Thyroid gland (tissue), 4 donors: ENCODE measurements around the gene OR2A25. TPM values are rescaled to one million over a fixed set of nuclear protein-coding genes. Genes with fewer than 3 reads are reported as not detected.

Experiments used
- DNase-seq, 2 donors: peaks; one replicate each; pipeline ENCODE4 v3.0.0-alpha.2; 2019
- H3K27ac ChIP-seq, 3 donors: fragments of 200-600 bp; sonication (generic); 1 replicate in 2 of 3; 2 replicates in 1 of 3; pipeline ENCODE4 v1.5.1; 2016 to 2019; ENCODE audit warnings: mild to moderate bottlenecking in 1 of 3, moderate library complexity in 1 of 3
- H3K27me3 ChIP-seq: fragments of 200-600 bp; sonication (generic); one replicate; pipeline ENCODE4 v1.5.1; 2019
- H3K36me3 ChIP-seq, 2 donors: fragments of 200-600 bp; sonication (generic); one replicate each; pipeline ENCODE4 v1.5.1; 2016 to 2019
- H3K4me1 ChIP-seq, 2 donors: fragments of 200-600 bp; sonication (generic); one replicate each; pipeline ENCODE4 v1.5.1; 2017 to 2019
- H3K4me3 ChIP-seq, 3 donors: fragments of 200-600 bp; sonication (generic); replicated peaks in 1 of 3; 1 replicate in 2 of 3; 2 replicates in 1 of 3; pipeline ENCODE4 v1.5.1; 2016; ENCODE audit warnings: mild to moderate bottlenecking in 1 of 3
- H3K9me3 ChIP-seq: fragments of 200-600 bp; sonication (generic); one replicate; pipeline ENCODE4 v1.5.1; 2017
- POLR2A ChIP-seq, 2 donors: fragments of 450-650 bp; IDR thresholded peaks; one replicate each; pipeline ENCODE4 v1.6.1; 2017; ENCODE audit warnings: antibody characterized with exemption in 2 of 2, mild to moderate bottlenecking in 2 of 2, moderate library complexity in 1 of 2
- WGBS, 2 donors: methylation state at CpG; one replicate each; pipeline ENCODE4 v1.1.5; 2017; 5-methylcytosine and 5-hydroxymethylcytosine counted together
- intact Hi-C: fragments of 100-400 bp; cut with DNase I; formaldehyde crosslinking; loops from one replicate; pipeline ENCODE4 v1.15.1; 2023
- small RNA-seq: library from RNA; depleted of rRNA; stranded (forward); fragments of <200 nt; gene quantifications from one replicate; pipeline ENCODE3, GENCODE V24; 2016
- total RNA-seq, 4 donors: library from RNA; depleted of rRNA; stranded (reverse); fragments of >200 nt; gene quantifications; one replicate each; pipeline ENCODE4 v1.2.3, GENCODE V29; 2016
- TF ChIP-seq, protein P1 (sequence below), 6 experiments: fragments of 200-600 bp in 3 of 6; fragments of 450-650 bp in 3 of 6; sonication (generic) in 3 of 6; IDR thresholded peaks; one replicate each; pipeline ENCODE4 v1.5.1; 2016 to 2019; ENCODE audit warnings: antibody characterized with exemption in 6 of 6, mild to moderate bottlenecking in 2 of 6, inconsistent platforms in 1 of 6, moderate library complexity in 1 of 6

Gene OR2A25
- total RNA-seq, 4 donors from 2014 or later = not detected

DNA sequence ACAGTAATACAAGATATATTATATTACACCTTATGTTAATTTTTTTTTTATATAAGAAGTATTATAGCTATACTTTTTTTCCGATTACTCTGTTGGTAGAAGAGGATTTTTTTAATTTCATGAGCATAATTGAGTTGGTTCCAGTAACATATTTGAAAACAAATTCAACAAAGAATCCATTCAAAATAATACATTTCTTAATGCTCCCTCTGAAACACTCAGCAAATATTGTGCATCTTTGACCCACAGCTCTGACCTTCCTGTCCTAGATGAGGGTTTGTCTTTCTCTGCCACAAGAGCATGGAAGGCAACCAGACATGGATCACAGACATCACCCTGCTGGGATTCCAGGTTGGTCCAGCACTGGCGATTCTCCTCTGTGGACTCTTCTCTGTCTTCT is 39.7 kb downstream of the OR2A25 start, which contains the start of gene OR2A2:
OR2A2 (plus strand) TSS at position 301 of the 400 bp plus-strand sequence; CDS start at position 301, 0 bp downstream.
- Histone ChIP-seq H3K27me3 (no peaks in the 10 kb centered on the region), H3K36me3 (no peaks in the 10 kb centered on the region), H3K4me3 (no peak within 1 kb of the TSS), H3K4me1 (no peaks in the 10 kb centered on the region), H3K27ac (no peak within 1 kb of the TSS), H3K9me3 (no peaks in the 10 kb centered on the region)
- WGBS, 2 donors = 93 to 97% methylated on average over 2 of the region's 2 CpGs
- no peak for TF ChIP-seq POLR2A (IDR thresholded peaks at IDR 0.05)
- TF ChIP-seq, protein P1, sequence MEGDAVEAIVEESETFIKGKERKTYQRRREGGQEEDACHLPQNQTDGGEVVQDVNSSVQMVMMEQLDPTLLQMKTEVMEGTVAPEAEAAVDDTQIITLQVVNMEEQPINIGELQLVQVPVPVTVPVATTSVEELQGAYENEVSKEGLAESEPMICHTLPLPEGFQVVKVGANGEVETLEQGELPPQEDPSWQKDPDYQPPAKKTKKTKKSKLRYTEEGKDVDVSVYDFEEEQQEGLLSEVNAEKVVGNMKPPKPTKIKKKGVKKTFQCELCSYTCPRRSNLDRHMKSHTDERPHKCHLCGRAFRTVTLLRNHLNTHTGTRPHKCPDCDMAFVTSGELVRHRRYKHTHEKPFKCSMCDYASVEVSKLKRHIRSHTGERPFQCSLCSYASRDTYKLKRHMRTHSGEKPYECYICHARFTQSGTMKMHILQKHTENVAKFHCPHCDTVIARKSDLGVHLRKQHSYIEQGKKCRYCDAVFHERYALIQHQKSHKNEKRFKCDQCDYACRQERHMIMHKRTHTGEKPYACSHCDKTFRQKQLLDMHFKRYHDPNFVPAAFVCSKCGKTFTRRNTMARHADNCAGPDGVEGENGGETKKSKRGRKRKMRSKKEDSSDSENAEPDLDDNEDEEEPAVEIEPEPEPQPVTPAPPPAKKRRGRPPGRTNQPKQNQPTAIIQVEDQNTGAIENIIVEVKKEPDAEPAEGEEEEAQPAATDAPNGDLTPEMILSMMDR (IDR thresholded peaks at IDR 0.05) = no peak
- no peak for DNase-seq
- intact Hi-C loops = no loop called here

DNA sequence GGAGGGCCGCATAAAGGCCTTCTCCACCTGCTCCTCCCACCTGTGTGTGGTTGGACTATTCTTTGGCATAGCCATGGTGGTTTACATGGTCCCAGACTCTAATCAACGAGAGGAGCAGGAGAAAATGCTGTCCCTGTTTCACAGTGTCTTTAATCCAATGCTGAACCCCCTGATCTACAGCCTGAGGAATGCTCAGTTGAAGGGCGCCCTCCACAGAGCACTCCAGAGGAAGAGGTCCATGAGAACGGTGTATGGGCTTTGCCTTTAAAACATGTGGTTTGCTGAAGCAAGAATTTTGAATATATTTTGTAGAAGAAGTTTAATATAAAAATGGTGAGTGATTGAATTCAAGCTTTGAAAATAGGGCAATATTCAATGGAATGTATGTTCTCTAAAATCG is 40.7 kb downstream of the OR2A25 start:
- TF ChIP-seq, protein P1 (IDR thresholded peaks at IDR 0.05) = no peak
- TF ChIP-seq POLR2A (IDR thresholded peaks at IDR 0.05) = no peak
- no peaks in the 10 kb centered on the region for H3K27me3 ChIP-seq
- 84 to 85% methylated on average over 5 of the region's 5 CpGs for WGBS, 2 donors
- H3K4me1 ChIP-seq = no peaks in the 10 kb centered on the region
- DNase-seq = no peak
- H3K9me3 ChIP-seq = no peaks in the 10 kb centered on the region
- intact Hi-C loops = no loop called here
- no peak overlapping the region for H3K4me3 ChIP-seq
- H3K27ac ChIP-seq = no peak overlapping the region
- H3K36me3 ChIP-seq = no peaks in the 10 kb centered on the region

DNA sequence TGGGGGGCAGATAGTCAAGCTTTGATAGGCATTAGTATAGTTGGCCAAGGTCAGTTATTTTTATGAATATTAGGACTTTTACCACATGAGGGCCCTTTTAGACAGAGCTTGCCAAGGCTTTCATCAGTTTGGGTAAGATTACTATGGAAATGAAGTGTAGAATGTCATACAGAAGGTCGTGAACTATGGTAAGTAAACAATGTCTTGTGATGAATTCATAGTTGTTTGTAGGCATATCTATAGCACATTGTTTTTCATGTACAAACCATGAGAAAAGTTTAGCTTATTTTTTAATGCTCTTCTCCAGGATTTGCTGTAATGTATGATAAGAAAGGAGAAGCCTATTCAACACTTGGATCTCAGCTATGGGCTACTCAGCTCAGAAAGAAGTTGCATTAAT is 44.0 kb downstream of the OR2A25 start:
- Histone ChIP-seq H3K9me3 (no peaks in the 10 kb centered on the region), H3K36me3 (no peaks in the 10 kb centered on the region), H3K27me3 (no peaks in the 10 kb centered on the region), H3K4me3 (no peak overlapping the region), H3K27ac (no peak overlapping the region), H3K4me1 (no peaks in the 10 kb centered on the region)
- TF ChIP-seq POLR2A (IDR thresholded peaks at IDR 0.05) = no peak
- TF ChIP-seq, protein P1 (IDR thresholded peaks at IDR 0.05) = no peak
- 71 to 77% methylated on average over 1 of the region's 1 CpG for WGBS, 2 donors
- intact Hi-C loops = no loop called here
- DNase-seq = no peak

DNA sequence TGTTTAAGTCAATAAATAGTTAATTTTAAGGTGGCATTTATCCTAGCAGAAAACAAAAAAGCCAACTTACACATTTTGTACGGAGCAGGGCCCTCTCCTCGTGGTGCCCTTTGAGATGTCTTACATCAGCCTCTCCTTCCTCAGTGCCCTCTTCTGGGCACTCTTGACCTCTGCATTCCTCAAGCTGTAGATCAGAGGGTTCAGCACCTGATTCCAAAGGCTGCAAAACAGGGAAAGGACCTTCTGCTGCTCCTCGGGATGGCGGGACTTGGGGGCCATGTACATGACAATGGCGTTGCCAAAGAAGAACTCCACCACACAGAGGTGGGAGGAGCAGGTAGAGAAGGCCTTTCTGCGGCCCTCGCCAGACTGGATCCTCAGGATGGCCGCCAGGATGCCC is 48.7 kb downstream of the OR2A25 start:
- no peaks in the 10 kb centered on the region for H3K36me3 ChIP-seq
- no peak overlapping the region for H3K27ac ChIP-seq
- intact Hi-C loops = no loop called here
- no peaks in the 10 kb centered on the region for H3K9me3 ChIP-seq
- H3K4me3 ChIP-seq = no peak overlapping the region
- H3K4me1 ChIP-seq = no peaks in the 10 kb centered on the region
- TF ChIP-seq POLR2A (IDR thresholded peaks at IDR 0.05) = no peak
- TF ChIP-seq, protein P1 (IDR thresholded peaks at IDR 0.05) = no peak
- DNase-seq = no peak
- 73 to 78% methylated on average over 8 of the region's 8 CpGs for WGBS, 2 donors
- no peaks in the 10 kb centered on the region for H3K27me3 ChIP-seq

DNA sequence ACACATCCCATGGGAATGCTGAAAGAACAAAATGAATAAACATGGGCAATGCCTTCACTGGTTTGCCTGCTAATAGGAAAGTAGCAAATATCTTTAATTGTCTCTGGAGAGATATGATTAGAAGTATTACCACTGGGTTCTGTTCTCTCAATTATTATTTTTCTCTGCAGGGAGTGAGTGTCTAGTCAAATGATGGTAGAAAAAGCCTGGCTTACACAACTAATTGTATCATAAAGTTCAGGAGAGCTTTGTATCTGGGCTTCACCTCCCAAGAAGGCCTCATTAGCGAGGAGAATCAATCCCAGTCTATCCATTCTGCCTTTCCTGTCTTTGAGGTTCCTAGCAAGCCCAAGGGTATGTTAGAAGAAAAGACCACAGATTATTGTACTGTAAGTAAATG is 53.3 kb downstream of the OR2A25 start, which contains the start of gene OR2A14:
OR2A14 (plus strand) TSS at position 301 of the 400 bp plus-strand sequence. CDS start 5,937 bp downstream, outside the sequence.
- no peak for DNase-seq
- WGBS, 2 donors = 100% methylated on average over 1 of the region's 1 CpG
- no peak within 1 kb of the TSS for H3K27ac ChIP-seq
- H3K36me3 ChIP-seq = no peaks in the 10 kb centered on the region
- H3K4me3 ChIP-seq = no peak within 1 kb of the TSS
- intact Hi-C loops = no loop called here
- no peaks in the 10 kb centered on the region for H3K4me1 ChIP-seq
- no peaks in the 10 kb centered on the region for H3K9me3 ChIP-seq
- TF ChIP-seq, protein P1 (IDR thresholded peaks at IDR 0.05) = no peak
- TF ChIP-seq POLR2A (IDR thresholded peaks at IDR 0.05) = no peak
- H3K27me3 ChIP-seq = no peaks in the 10 kb centered on the region

Small RNA genes within 50 kb of the gene (small RNA-seq; reads per million reads assigned to genes)
- not detected for gene OR2A41P

Other genes with a start within 250 kb of the OR2A25 start
- gene TCAF1, start 167.6 kb upstream of the OR2A25 start, total RNA-seq = 10 to 100 TPM; 55.2 to 70.0 (median 58.8) TPM
- not detected for gene OR2F2, start 134.6 kb upstream of the OR2A25 start, total RNA-seq
- gene OR2F1, start 115.0 kb upstream of the OR2A25 start, total RNA-seq = not detected
- gene OR6B1, start 69.5 kb upstream of the OR2A25 start, total RNA-seq = not detected
- gene OR2A5, start 20.9 kb upstream of the OR2A25 start, total RNA-seq = not detected
- not detected for gene OR2A12, start 16.5 kb downstream of the OR2A25 start, total RNA-seq
- not detected for gene OR2A2, start 39.8 kb downstream of the OR2A25 start, total RNA-seq
- not detected for gene OR2A14, start 53.4 kb downstream of the OR2A25 start, total RNA-seq
- gene CTAGE4, start 113.7 kb downstream of the OR2A25 start, total RNA-seq = 10 to 100 TPM in 3 of 4 donors, 1 to 10 TPM in 1; 4.7 to 27.4 (median 14.0) TPM
- 10 to 100 TPM; 31.0 to 69.1 (median 38.9) TPM for gene ARHGEF35, start 126.0 kb downstream of the OR2A25 start, total RNA-seq
- 1 to 10 TPM in 2 of 4 donors, under 1 TPM in 2; 0.40 to 3.7 (median 0.97) TPM for gene OR2A42, start 169.8 kb downstream of the OR2A25 start, total RNA-seq
- gene OR2A7, start 195.0 kb downstream of the OR2A25 start, total RNA-seq = 10 to 100 TPM; 16.8 to 36.0 (median 26.5) TPM
- gene CTAGE8, start 199.5 kb downstream of the OR2A25 start, total RNA-seq = 10 to 100 TPM in 2 of 4 donors, 1 to 10 TPM in 2; 1.3 to 21.4 (median 8.1) TPM
- 1 to 10 TPM in 1 of 4 donors, under 1 TPM in 1, not detected in 2; 0.33 to 1.4 TPM for gene OR2A1, start 242.6 kb downstream of the OR2A25 start, total RNA-seq